Colonic mucosa (tissue), 4 donors: ENCODE results near the gene SPTB. TPM values are rescaled to one million over a fixed set of nuclear protein-coding genes. Genes with fewer than 3 reads are reported as not detected.

Experiments
- DNase-seq: peaks from one replicate; pipeline ENCODE4 v3.0.0-alpha.2; 2020
- H3K27ac ChIP-seq: fragments of 200-600 bp; one replicate; pipeline ENCODE4 v1.8.0; 2021
- H3K27me3 ChIP-seq: fragments of 200-600 bp; one replicate; pipeline ENCODE4 v1.8.0; 2021
- H3K36me3 ChIP-seq: fragments of 200-600 bp; one replicate; pipeline ENCODE4 v1.8.0; 2021
- H3K4me1 ChIP-seq: fragments of 200-600 bp; one replicate; pipeline ENCODE4 v1.8.0; 2021; ENCODE audit warnings: mild to moderate bottlenecking
- H3K4me3 ChIP-seq: fragments of 200-600 bp; one replicate; pipeline ENCODE4 v1.8.0; 2021
- H3K9ac ChIP-seq, 2 donors: one replicate each; pipeline ENCODE4 v1.7.0; 2013; ENCODE audit warnings: control low read depth in 2 of 2, low read depth in 2 of 2, low read length in 2 of 2
- H3K9me3 ChIP-seq: fragments of 200-600 bp; one replicate; pipeline ENCODE4 v1.8.0; 2021
- CTCF ChIP-seq: fragments of 200-600 bp; IDR thresholded peaks from one replicate; pipeline ENCODE4 v1.8.0; 2022; ENCODE audit warnings: antibody characterized with exemption, mild to moderate bottlenecking
- intact Hi-C: fragments of 100-400 bp; cut with DNase I; formaldehyde crosslinking; loops from one replicate; pipeline ENCODE4 v1.14.1; 2022
- total RNA-seq, 2 donors: library from RNA; stranded (reverse); fragmentation: NEBNext Ultra II Directional in 1 of 2; extraction: Animal tissue kit (Norgen Biotek cat#: 25700) in 1 of 2; gene quantifications; one replicate each; pipeline ENCODE4 v1.2.1, GENCODE V29; 2021
- donor health status: healthy.
- donor health status: DM: no; HTN: no; CAD: no.
- donor health status: DM: no; HTN: no; CAD: no.

Gene SPTB
- total RNA-seq, 2 donors from 2014 or later: 0.42 to 0.52 TPM

- no peaks in the 10 kb centered on the region for H3K36me3 ChIP-seq
- TF ChIP-seq CTCF: no peak
- H3K9me3 ChIP-seq: no peaks in the 10 kb centered on the region
- no peak overlapping the region for H3K4me3 ChIP-seq
- DNase-seq: no peak
- intact Hi-C loops: no loop called here
- H3K9ac ChIP-seq: no peak overlapping the region
- no peaks in the 10 kb centered on the region for H3K4me1 ChIP-seq
- no peaks in the 10 kb centered on the region for H3K27me3 ChIP-seq
- H3K27ac ChIP-seq: no peak overlapping the region
These were observed 86.7 kb downstream of the SPTB start for GRCh38 chr14:64792871-64793560.

DNA sequence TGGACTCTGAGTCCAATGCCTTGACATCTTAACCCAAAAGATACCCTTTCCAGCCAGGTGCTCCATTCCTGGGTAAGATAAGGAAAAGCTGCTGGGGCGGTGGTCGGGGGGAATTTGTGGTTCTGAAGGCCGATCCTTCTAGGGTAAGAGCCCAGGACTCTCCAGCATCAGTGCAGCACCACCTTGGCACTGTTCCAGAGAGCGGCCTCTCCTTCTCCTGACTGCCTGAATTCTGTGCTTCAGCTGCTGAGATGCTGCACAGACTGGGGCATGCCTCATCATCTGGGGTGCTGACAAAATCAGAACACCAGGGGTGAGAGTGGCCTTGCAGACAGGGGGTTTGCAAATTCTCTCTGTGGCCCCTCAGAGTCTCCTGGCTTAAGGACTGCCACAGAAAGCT, 87.5 kb downstream of the SPTB start:
- no peak for TF ChIP-seq CTCF
- DNase-seq: no peak
- no peak overlapping the region for H3K9ac ChIP-seq
- H3K27me3 ChIP-seq: no peaks in the 10 kb centered on the region
- H3K27ac ChIP-seq: no peak overlapping the region
- H3K4me3 ChIP-seq: no peak overlapping the region
- intact Hi-C loops: no loop called here
- no peaks in the 10 kb centered on the region for H3K9me3 ChIP-seq
- H3K4me1 ChIP-seq: no peaks in the 10 kb centered on the region
- no peaks in the 10 kb centered on the region for H3K36me3 ChIP-seq

DNA sequence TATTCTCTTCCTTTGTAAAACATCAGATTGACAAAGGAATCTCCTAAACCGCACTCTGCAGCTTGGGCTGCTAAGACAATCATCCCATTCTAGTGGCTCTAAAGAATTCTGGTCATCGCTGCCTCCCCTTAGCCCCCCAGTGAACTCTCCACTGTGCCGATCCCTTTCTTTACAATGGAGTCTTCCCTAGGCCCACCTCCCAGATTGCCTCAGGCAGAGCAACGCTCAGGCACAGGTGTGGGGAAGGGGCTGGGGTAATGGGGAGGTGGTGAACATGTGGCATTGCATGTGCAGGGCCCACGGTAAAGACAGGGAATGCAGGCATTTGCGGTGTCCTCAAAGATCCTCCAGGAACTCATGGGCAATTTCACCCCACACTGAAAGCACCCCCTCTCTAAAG, 89.2 kb downstream of the SPTB start:
- Histone ChIP-seq H3K9me3 (no peaks in the 10 kb centered on the region), H3K4me1 (no peaks in the 10 kb centered on the region), H3K4me3 (no peak overlapping the region), H3K9ac (no peak overlapping the region), H3K27ac (no peak overlapping the region), H3K27me3 (no peaks in the 10 kb centered on the region), H3K36me3 (no peaks in the 10 kb centered on the region)
- DNase-seq: no peak
- intact Hi-C loops: no loop called here
- no peak for TF ChIP-seq CTCF

GRCh38 chr14:64789696-64790095, 90.0 kb downstream of the SPTB start:
- no peak for TF ChIP-seq CTCF

DNA sequence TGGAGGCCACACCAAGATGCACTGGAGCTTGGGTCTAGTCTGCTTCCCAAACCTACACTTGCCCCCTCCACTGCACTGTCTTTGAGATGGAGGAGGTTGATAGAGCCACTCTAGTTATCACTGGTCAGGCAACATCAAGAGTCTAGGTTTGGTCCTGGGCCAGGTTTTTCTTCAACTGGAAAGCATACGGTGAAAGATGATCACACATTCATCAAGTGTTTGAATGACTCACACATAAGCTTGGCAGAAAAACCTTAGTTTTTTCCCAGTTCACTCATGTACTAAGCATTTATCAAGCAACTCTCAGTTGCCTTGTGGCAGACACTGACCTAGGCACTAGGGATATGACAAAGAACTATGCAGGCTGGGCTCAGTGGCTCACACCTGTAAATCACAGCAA, 91.0 kb downstream of the SPTB start:
- Histone ChIP-seq H3K9ac (no peak overlapping the region), H3K4me1 (no peaks in the 10 kb centered on the region), H3K36me3 (no peaks in the 10 kb centered on the region), H3K27me3 (no peaks in the 10 kb centered on the region), H3K9me3 (no peaks in the 10 kb centered on the region), H3K4me3 (no peak overlapping the region), H3K27ac (no peak overlapping the region)
- TF ChIP-seq CTCF: no peak
- no peak for DNase-seq
- intact Hi-C loops: no loop called here

More at GRCh38 chr14:64789696-64790095, 90.0 kb downstream of the SPTB start:
- Histone ChIP-seq H3K9me3 (no peaks in the 10 kb centered on the region), H3K27ac (no peak overlapping the region), H3K9ac (no peak overlapping the region), H3K4me3 (no peak overlapping the region), H3K27me3 (no peaks in the 10 kb centered on the region), H3K4me1 (no peaks in the 10 kb centered on the region), H3K36me3 (no peaks in the 10 kb centered on the region)
- intact Hi-C loops: no loop called here
- no peak for DNase-seq
